ENCODE data around the gene KCNJ11.
"Not testable (repeated sequence)": the region's sequence is repeated elsewhere in the genome, so short reads cannot be mapped to it uniquely, and the experiment has no call there.

Gene KCNJ11

GRCh38 chr11:17428925-17429324 lies 40.5 kb upstream of the KCNJ11 start:
- Histone ChIP-seq H3K36me3 (replicated peaks) (no peaks in the 10 kb centered on the region), H3K27me3 (replicated peaks) (no peaks in the 10 kb centered on the region), H3K27ac (no peak overlapping the region), H3K4me3 (ENCODE audit: low read depth, low read length) (no peak overlapping the region)
- TF ChIP-seq CTCF (IDR thresholded peaks at IDR 0.05; ENCODE audit: low read depth, low read length, missing control alignments) = no peak
- in situ Hi-C loops (cut with HindIII; ENCODE audit: low pct_ligation_motif_present, low sequenced_read_pairs) = no loop called here
- no peak for DNase-seq

GRCh38 chr11:17428261-17428660 lies 39.8 kb upstream of the KCNJ11 start:
- Histone ChIP-seq H3K27ac (no peak overlapping the region), H3K4me3 (ENCODE audit: low read depth, low read length) (no peak overlapping the region), H3K36me3 (replicated peaks) (no peaks in the 10 kb centered on the region), H3K27me3 (replicated peaks) (no peaks in the 10 kb centered on the region)
- no peak for DNase-seq
- in situ Hi-C loops (cut with HindIII; ENCODE audit: low pct_ligation_motif_present, low sequenced_read_pairs) = no loop called here
- TF ChIP-seq CTCF (IDR thresholded peaks at IDR 0.05; ENCODE audit: low read depth, low read length, missing control alignments) = no peak

- H3K27ac ChIP-seq; in situ Hi-C loops (cut with HindIII; ENCODE audit: low pct_ligation_motif_present, low sequenced_read_pairs); H3K4me3 ChIP-seq (ENCODE audit: low read depth, low read length); H3K27me3 ChIP-seq (replicated peaks); DNase-seq; H3K36me3 ChIP-seq (replicated peaks): not testable (repeated sequence)
Measured at GRCh38 chr11:17426233-17426632, 37.8 kb upstream of the KCNJ11 start.

GRCh38 chr11:17423533-17424310 lies 35.3 kb upstream of the KCNJ11 start:
- Histone ChIP-seq H3K4me3 (ENCODE audit: low read depth, low read length) (no peak overlapping the region), H3K36me3 (replicated peaks) (no peaks in the 10 kb centered on the region), H3K27ac (no peak overlapping the region), H3K27me3 (replicated peaks) (peaks cover 2% of the 10 kb centered on the region)
- TF ChIP-seq CTCF (IDR thresholded peaks at IDR 0.05; ENCODE audit: low read depth, low read length, missing control alignments) = no peak
- in situ Hi-C loops (cut with HindIII; ENCODE audit: low pct_ligation_motif_present, low sequenced_read_pairs) = no loop called here
- DNase-seq = no peak

GRCh38 chr11:17421781-17422180 lies 33.3 kb upstream of the KCNJ11 start:
- Histone ChIP-seq H3K36me3 (replicated peaks) (no peaks in the 10 kb centered on the region), H3K27ac (no peak overlapping the region), H3K4me3 (ENCODE audit: low read depth, low read length) (no peak overlapping the region), H3K27me3 (replicated peaks) (peaks cover 2% of the 10 kb centered on the region)
- in situ Hi-C loops (cut with HindIII; ENCODE audit: low pct_ligation_motif_present, low sequenced_read_pairs) = no loop called here
- TF ChIP-seq CTCF (IDR thresholded peaks at IDR 0.05; ENCODE audit: low read depth, low read length, missing control alignments) = no peak
- no peak for DNase-seq

GRCh38 chr11:17418444-17419081 lies 30.1 kb upstream of the KCNJ11 start:
- no peak for TF ChIP-seq CTCF (IDR thresholded peaks at IDR 0.05; ENCODE audit: low read depth, low read length, missing control alignments)
- Histone ChIP-seq H3K27ac (no peak overlapping the region), H3K36me3 (replicated peaks) (no peaks in the 10 kb centered on the region), H3K4me3 (ENCODE audit: low read depth, low read length) (no peak overlapping the region), H3K27me3 (replicated peaks) (peaks cover 2% of the 10 kb centered on the region)
- in situ Hi-C loops (cut with HindIII; ENCODE audit: low pct_ligation_motif_present, low sequenced_read_pairs) = no loop called here
- no peak for DNase-seq

All from brain microvascular endothelial cell (primary cell).